Endothelial cell of umbilical vein (primary cell): ENCODE data around the gene SLC4A2. TPM values are rescaled to one million over a fixed set of nuclear protein-coding genes. Genes with fewer than 3 reads are reported as not detected.

Source experiments
- BruUV-seq: library from RNA; stranded (reverse); fragments of 400-500 nt; replicated peaks from 2 replicates; lab custom pipeline; 2021; lab: Mats Ljungman, UMichigan
- CTCF ChIA-PET: fragments of 300-600, 350-600 bp; sonication (Branson Sonifier 250); formaldehyde crosslinking; loops from one replicate; lab custom pipeline; 2021; ENCODE audit warnings: antibody characterized with exemption, inconsistent platforms; lab: Charles Lee
- POLR2A ChIA-PET: fragments of 300-600, 350-600 bp; sonication (Branson Sonifier 250); formaldehyde crosslinking; loops from one replicate; lab custom pipeline; 2021; ENCODE audit warnings: antibody characterized with exemption, inconsistent platforms; lab: Charles Lee
- DNase-seq: peaks from one replicate; pipeline ENCODE4 v3.0.0-alpha.2; 2011; ENCODE audit warnings: low read depth, low spot score
- FAIRE-seq: peaks from 2 replicates; lab custom pipeline; 2011; peaks lifted over from hg19 to GRCh38; lab: Jason Lieb, UNC
- H2AFZ ChIP-seq: 2 replicates; pipeline ENCODE4 v1.6.0; 2012; ENCODE audit warnings: low read depth, low read length, control low read depth, inconsistent platforms
- H3K27ac ChIP-seq: 2 replicates; pipeline ENCODE4 v1.5.1; 2011; ENCODE audit warnings: low read depth, mild to moderate bottlenecking, control low read depth, low read length, moderate library complexity; ENCODE audit not compliant: insufficient read depth
- H3K27me3 ChIP-seq, 2 experiments: 2 replicates each; pipeline versions ENCODE4 v1.6.0 to v1.6.1; 2011; ENCODE audit warnings: low read length in 2 of 2, mixed read lengths in 1 of 2; ENCODE audit not compliant: control insufficient read depth in 2 of 2, insufficient read depth in 2 of 2
- H3K36me3 ChIP-seq, 2 experiments: 2 replicates in 1 of 2; 3 replicates in 1 of 2; pipeline ENCODE4 v1.5.1; 2011; ENCODE audit warnings: low read length in 2 of 2, mild to moderate bottlenecking in 1 of 2, moderate library complexity in 1 of 2; ENCODE audit not compliant: control insufficient read depth in 2 of 2, insufficient read depth in 2 of 2; ENCODE audit errors: extremely low read depth in 1 of 2
- H3K4me1 ChIP-seq: 3 replicates; pipeline ENCODE4 v1.5.1; 2011; ENCODE audit warnings: mild to moderate bottlenecking, low read length; ENCODE audit not compliant: control insufficient read depth, insufficient read depth; ENCODE audit errors: extremely low read depth
- H3K4me2 ChIP-seq: 2 replicates; pipeline ENCODE4 v1.6.1; 2011; ENCODE audit warnings: low read length, control low read depth, mixed read lengths; ENCODE audit not compliant: insufficient read depth
- H3K4me3 ChIP-seq, 3 experiments: fragments of 200-600 bp in 1 of 3; sonication (generic), shearing (Covaris generic) in 1 of 3; replicated peaks in 1 of 3; 2 replicates each; pipeline ENCODE4 v1.5.1; 2011 to 2016; ENCODE audit warnings: control low read depth in 3 of 3, low read length in 3 of 3, mild to moderate bottlenecking in 2 of 3, inconsistent platforms in 1 of 3, low read depth in 1 of 3, moderate library complexity in 1 of 3; ENCODE audit not compliant: insufficient read depth in 1 of 3
- H3K79me2 ChIP-seq: 2 replicates; pipeline ENCODE4 v1.6.0; 2012; ENCODE audit warnings: low read length, inconsistent platforms; ENCODE audit not compliant: control insufficient read depth, insufficient read depth
- H3K9ac ChIP-seq: replicated peaks from 2 replicates; pipeline ENCODE3; 2011; ENCODE audit warnings: low read length, control low read depth; ENCODE audit not compliant: insufficient read depth; ENCODE audit errors: extremely low read depth
- H3K9me1 ChIP-seq: replicated peaks from 3 replicates; pipeline ENCODE4 v1.6.0; 2011; ENCODE audit warnings: mild to moderate bottlenecking, low read length; ENCODE audit not compliant: control insufficient read depth, insufficient read depth; ENCODE audit errors: extremely low read depth
- H3K9me3 ChIP-seq: replicated peaks from 2 replicates; pipeline ENCODE4 v1.5.1; 2012; ENCODE audit warnings: low read length, inconsistent platforms; ENCODE audit not compliant: control insufficient read depth, insufficient read depth
- H4K20me1 ChIP-seq: replicated peaks from 2 replicates; pipeline ENCODE3; 2011; ENCODE audit warnings: mild to moderate bottlenecking, low read length; ENCODE audit not compliant: control insufficient read depth, insufficient read depth; ENCODE audit errors: extremely low read depth
- CTCF ChIP-seq, 2 donors: IDR thresholded peaks; 1 replicate in 1 of 2; 2 replicates in 1 of 2; pipeline ENCODE4 v1.5.1; 2011; ENCODE audit warnings: low read length in 2 of 2, mild to moderate bottlenecking in 2 of 2, moderate library complexity in 2 of 2, control low read depth in 1 of 2, inconsistent platforms in 1 of 2, low read depth in 1 of 2; ENCODE audit not compliant: insufficient read depth in 1 of 2; ENCODE audit errors: extremely low read depth in 1 of 2
- EZH2 ChIP-seq: IDR thresholded peaks from 2 replicates; pipeline ENCODE4 v1.6.1; 2012; ENCODE audit warnings: borderline replicate concordance, low read depth, mild to moderate bottlenecking, moderate library complexity, low read length, inconsistent platforms; ENCODE audit not compliant: severe bottlenecking
- FOS ChIP-seq: IDR thresholded peaks from 2 replicates; pipeline ENCODE4 v1.6.1; 2011; ENCODE audit warnings: mild to moderate bottlenecking, low read length, moderate library complexity, borderline replicate concordance; ENCODE audit not compliant: insufficient read depth
- GATA2 ChIP-seq: IDR thresholded peaks from 2 replicates; pipeline ENCODE4 v1.7.0; 2011; ENCODE audit warnings: low read depth, mild to moderate bottlenecking, moderate library complexity, mixed read lengths, low read length; ENCODE audit not compliant: insufficient read length, insufficient read depth
- JUN ChIP-seq: IDR thresholded peaks from 2 replicates; pipeline ENCODE4 v1.6.1; 2011; ENCODE audit warnings: borderline replicate concordance, low read depth; ENCODE audit not compliant: insufficient read length, insufficient read depth
- MAX ChIP-seq: IDR thresholded peaks from 2 replicates; pipeline ENCODE4 v1.6.1; 2011; ENCODE audit not compliant: insufficient read depth, insufficient read length
- MYC ChIP-seq: IDR thresholded peaks from one replicate; pipeline ENCODE4 v1.6.1; 2011; ENCODE audit warnings: mild to moderate bottlenecking, low read depth, low read length
- POLR2A ChIP-seq: IDR thresholded peaks from 2 replicates; pipeline ENCODE4 v1.6.1; 2012; ENCODE audit warnings: low read depth, mild to moderate bottlenecking, control low read depth, low read length
- POLR2AphosphoS5 ChIP-seq: IDR thresholded peaks from 2 replicates; pipeline ENCODE4 v1.6.1; 2012; ENCODE audit warnings: low read depth, mild to moderate bottlenecking, control low read depth, low read length, moderate library complexity; ENCODE audit not compliant: insufficient read depth
- dilution Hi-C: fragments of 300-500 bp; cut with MboI; formaldehyde crosslinking; loops from one replicate; pipeline ENCODE4 v1.15.0; 2019; ENCODE audit warnings: low sequenced_read_pairs; ENCODE audit not compliant: extremely low pct_ligation_motif_present
- intact Hi-C: fragments of 100-400 bp; cut with micrococcal nuclease; formaldehyde crosslinking; loops from one replicate; pipeline ENCODE4 v1.10.0; 2022
- polyA plus RNA-seq, 4 experiments: library from polyadenylated mRNA; depleted of rRNA in 3 of 4; stranded (reverse) in 3 of 4; unstranded in 1 of 4; fragments of >200 nt; gene quantifications; 2 replicates each; pipeline versions ENCODE4 v1.2.1 to v1.2.3, GENCODE V29; 2011 to 2012; ENCODE audit warnings: missing spikeins in 1 of 4
- total RNA-seq: library from RNA; stranded (reverse); gene quantifications from 2 replicates; pipeline ENCODE4 v1.2.3, GENCODE V29; 2021

SLC4A2 gene
- total and polyA plus RNA-seq, 2 donors (not counting 3 experiments of a cell fraction or from before 2014, with no cell fraction given), result 108 to 172 TPM

GRCh38 chr7:151118108-151119054 lies 59.0 kb downstream of the SLC4A2 start:
- no peak for FAIRE-seq
- DNase-seq, result no peak
- intact Hi-C loops, result no loop called here
- Histone ChIP-seq H3K9me3 (no peaks in the 10 kb centered on the region), H3K4me1 (peaks cover 20% of the 10 kb centered on the region), H3K27me3 (no peaks in the 10 kb centered on the region), H3K9ac (no peak overlapping the region), H3K79me2 (peaks cover 30% of the 10 kb centered on the region), H3K27ac (no peak overlapping the region), H4K20me1 (no peaks in the 10 kb centered on the region), H3K4me3 (no peak overlapping the region), H3K4me2 (no peak overlapping the region), H3K36me3 (peaks cover 9 to 43% of the 10 kb centered on the region in 2 experiments), H3K9me1 (no peaks in the 10 kb centered on the region), H2AFZ (no peak overlapping the region)
- POLR2A ChIA-PET, result interaction anchor here (0.6 kb wide), 1 partner anchor 12 kb away, joined by 3 read pairs; no protein-coding TSS in a partner anchor
- dilution Hi-C loops, result no loop called here
- no peak for TF ChIP-seq POLR2A
- TF ChIP-seq JUN, result no peak
- TF ChIP-seq MAX, result no peak
- TF ChIP-seq GATA2, result no peak
- no peak for TF ChIP-seq CTCF (IDR thresholded peaks at IDR 0.05; ENCODE audit: extremely low read depth in 1 of 2, insufficient read depth in 1 of 2, low read depth in 1 of 2, low read length in 2 of 2)
- no peak for TF ChIP-seq EZH2
- no peak for TF ChIP-seq MYC
- no peak for TF ChIP-seq POLR2AphosphoS5
- no peak for TF ChIP-seq FOS
- BruUV-seq, result no TSS peak
- CTCF ChIA-PET, result no interaction called here
